HG02970 (cell line): Measurements from ENCODE around the gene ARHGEF16.

Experiments used
- ATAC-seq: cut with Tn5 transposase; IDR thresholded peaks from one replicate; pipeline ENCODE4 v1.9.1; 2021; ENCODE audit warnings: mild to moderate bottlenecking, moderate library complexity, moderate number of reproducible peaks; ENCODE audit not compliant: unreplicated experiment, low FRiP score

The ARHGEF16 gene

DNA sequence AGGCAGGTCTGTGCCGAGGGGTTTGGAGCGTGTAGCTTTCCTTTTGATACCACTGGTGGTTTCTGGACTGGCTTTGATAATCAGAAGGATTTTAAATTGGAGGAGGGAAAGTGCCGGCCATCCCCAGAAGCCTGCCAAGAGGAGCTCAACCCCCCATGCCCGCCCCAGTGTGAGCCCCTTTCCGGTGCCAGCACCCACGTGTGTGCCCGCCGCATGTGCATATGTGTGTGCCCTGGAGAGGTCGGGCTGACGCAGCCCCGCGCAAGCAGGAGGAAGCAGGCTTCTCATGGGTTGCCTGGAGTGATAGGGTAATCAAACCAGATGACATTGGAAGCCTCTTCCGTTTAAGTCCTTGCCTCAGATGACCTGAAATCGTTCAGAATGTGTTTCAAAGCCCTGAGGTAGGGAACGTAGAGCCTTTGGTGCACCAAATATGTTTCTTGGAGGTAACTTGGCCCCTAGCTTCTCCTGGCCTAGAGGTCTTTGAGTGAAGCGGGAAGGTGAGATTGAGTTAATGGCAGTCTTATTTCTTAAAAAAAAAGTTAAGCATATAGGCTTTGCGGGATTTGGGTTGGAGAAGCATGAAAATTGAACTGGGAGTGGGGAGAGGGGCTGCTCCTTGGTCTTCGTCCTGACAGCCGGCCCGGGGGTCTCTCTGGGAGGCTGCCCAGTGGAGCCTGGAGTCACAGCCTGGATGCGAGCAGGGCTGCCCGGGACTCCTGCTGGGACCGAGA is 34.1 kb upstream of the ARHGEF16 start:
- ATAC-seq, result no peak

DNA sequence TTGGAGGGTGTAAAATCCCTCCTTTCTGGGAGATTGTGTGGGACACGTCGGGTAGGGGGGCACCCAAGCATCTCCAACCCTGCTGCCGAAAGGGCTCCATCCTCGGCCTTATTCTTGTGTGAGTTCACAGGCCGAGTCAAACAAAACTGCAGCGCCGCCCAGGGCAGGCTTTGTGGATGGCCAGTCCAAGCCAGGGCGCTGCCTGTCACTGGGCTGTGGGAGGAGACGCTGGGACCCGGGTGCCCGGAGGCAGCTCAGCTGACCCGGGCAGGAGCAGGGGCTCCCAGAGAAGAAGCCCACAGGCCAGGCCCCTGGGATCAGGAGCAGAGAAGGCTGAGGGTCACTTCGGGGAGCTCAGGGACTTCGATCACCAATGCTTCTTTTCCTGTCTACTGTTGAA is 31.8 kb upstream of the ARHGEF16 start:
- ATAC-seq, result no peak

DNA sequence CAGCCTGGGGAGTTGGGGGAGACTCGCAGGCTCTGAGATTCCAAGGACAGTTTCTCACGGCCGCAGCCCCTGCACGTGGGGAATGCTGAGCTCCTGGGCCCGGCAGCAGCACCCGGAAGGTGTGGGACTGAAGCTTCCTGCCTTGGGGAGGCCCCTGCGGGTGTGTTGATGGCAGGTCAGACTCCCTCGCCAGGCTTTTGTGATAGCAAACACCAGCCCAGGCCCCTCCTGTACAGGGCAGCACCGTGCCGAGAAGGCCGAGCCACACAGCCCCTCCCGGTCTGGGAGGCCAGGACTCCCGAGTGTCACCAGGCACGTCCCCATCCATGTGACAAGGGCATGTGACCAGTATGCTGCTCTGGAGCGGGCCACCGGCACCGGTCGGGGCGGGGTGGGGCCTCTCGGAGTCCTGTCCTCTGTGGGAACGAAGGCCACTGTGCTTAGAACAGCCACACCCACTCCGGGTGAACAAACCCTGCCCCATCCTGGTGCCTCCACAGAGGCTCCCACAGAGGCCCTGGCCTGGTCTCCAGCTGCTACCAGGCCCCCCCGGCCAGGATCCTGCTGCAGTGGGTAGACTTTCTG is 31.1 kb upstream of the ARHGEF16 start:
- no peak for ATAC-seq

DNA sequence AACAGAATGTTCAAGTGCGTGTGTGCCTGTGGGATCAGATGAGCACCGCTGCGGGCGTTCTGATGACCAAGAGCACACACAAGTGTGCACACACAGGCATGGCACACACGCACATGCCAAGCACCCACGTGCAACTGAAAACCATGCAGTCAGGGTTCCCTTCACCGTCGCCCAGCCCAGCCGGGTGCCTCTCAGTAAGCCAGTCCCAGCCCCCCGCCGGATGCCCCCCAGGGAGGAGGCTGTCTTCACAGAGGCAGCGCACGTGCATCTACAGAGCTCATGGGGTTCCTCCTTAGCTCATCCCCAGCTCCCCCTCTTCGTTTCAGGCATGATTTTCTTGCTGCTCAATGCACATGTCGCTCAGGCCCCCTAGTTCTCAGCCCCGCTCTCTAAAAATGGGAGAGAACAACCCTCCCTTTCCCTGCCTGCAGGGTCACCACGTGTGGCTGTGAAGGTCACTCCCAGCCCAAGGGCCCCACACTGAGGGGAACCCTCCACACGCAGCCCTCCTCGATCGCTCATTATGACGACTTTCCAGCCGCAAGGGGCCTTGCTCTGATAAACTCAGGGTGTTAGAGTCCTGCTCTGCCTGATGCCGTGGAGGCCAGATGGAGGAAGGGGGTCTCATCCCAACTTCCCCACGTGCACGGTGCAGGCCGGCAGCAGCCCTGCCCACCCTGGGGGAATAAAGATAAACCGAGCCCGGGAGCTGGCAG is 30.4 kb upstream of the ARHGEF16 start:
- ATAC-seq, result no peak

DNA sequence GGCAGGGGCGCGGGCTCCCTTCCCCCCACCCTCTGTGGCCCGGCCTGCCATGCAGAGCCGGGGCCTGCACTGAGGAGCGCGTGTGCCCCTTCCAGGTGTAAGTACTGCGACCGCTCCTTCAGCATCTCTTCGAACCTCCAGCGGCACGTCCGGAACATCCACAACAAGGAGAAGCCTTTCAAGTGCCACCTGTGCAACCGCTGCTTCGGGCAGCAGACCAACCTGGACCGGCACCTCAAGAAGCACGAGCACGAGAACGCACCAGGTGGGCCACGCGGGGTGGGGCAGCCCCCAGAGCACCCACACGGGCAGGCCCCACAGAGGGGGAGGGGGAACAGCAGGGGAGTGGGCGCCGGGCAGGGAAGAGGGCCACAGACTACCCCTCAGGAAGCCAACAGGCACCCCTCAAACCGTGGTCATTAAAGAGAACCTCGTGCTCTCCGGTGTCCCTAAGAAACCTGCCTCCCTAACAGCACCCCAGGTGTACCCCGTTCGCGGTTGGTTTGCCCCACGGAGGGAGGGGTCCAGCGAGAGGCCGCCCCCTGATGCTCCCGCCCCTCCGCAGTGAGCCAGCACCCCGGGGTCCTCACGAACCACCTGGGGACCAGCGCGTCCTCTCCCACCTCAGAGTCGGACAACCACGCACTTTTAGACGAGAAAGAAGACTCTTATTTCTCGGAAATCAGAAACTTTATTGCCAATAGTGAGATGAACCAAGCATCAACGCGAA is 28.8 kb upstream of the ARHGEF16 start:
- no peak for ATAC-seq

DNA sequence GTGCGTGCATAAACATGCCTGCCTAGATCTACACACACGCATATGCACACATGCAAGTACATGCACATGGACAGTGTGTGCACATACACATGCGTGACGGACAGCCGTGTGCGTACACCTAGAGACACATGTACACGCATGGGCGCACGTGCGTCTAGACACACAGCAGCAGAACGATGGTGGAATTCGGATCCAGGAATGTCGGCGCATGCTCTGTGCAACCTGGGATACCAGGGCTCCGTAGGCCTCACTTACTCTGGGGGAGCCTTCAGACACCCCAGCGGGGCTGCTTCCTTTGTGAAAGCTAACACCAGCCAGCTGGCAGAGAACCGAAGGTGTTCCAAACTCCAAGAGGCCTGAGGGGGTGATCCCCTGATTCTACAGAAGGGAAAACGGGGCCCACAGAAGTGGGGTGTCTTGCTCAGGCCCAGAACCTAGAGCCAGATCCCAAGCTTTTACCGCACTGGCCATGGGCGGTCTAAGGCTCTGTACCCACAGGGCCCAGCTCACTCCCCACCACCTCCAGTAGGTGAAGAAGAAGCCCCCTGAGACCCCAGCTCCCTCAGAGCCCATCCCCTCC is 27.4 kb upstream of the ARHGEF16 start:
- no peak for ATAC-seq

DNA sequence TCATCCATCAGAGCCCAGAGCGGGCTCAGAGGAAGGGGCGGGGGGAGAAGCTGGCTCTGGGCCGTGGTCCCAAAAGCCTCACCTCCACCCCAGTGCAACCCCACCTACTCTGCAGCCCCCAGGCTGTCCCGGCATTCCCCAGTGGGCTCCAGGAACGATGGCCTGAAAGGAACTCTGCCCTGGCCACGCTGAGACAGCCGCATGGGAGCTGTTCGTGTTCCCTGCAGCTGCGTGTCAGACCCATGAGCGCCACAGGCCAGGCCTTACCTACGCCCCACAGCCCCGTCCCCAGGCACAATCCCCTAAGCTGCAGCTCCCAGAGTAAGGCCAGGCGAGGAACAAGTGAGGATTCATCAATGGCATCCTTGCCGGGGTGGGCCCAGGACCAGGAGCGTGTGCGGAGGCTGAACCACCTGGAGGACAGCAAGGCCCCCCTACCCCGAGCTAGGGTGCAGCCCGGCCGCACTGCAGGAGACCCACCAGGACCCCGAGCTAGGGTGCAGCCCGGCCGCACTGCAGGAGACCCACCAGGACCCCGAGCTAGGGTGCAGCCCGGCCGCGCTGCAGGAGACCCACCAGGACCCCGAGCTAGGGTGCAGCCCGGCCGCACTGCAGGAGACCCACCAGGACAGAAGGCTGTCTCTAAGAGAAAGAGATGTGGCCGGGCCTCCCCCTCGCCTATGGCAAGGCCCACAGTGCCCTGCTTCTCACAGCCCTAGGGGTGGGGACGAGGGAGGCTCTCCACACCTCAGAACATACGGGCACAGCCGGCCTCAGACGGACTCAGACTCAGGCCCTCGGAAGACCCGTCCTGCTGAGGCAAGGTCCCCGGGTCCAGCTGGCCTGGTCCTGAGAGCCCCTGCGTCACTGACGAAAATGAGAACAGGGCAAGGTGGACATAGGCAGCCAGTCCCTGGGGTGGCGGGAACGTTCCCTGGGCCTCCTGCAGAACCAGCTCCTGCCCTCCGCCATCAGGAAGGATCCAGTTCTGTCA is 26.5 kb upstream of the ARHGEF16 start:
- no peak for ATAC-seq

DNA sequence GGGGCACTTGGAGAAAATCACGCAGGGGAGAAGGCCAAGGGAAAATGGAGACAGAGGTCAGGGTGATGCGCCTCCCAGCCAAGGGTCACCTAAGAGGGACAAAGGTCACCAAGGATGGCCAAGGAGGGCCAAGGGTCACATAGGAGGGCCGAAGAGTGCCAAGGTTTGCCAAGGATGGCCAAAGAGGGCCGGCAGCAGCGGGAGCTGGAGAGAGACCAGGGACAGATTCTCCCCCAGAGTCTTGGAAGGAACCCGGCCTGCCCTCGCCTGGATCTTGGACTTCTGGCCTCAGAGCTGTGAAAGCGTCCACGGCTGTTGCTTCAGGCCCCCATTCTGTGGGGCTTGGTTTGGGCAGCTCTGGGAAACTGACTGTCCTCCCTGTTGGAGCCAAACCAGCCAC is 25.6 kb upstream of the ARHGEF16 start:
- no peak for ATAC-seq

DNA sequence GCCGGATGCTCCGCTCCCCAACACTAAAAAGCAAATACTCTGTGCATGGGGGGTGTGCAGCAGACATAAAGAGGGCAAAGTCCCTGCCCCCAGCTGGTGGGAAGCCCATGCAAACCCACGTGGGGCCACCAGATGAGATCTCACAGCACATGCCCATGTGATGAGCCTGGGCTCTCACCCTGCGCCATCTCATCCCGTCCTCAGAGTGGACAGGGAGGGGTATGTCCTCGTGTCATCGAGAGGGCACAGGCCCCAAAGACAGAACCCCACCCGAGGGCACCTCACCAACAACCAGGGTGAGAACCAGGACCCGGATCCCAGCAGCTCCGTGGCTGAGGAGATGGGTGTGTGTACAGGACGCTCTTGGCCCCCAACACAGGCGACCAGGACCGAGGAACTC is 25.1 kb upstream of the ARHGEF16 start:
- ATAC-seq, result no peak

DNA sequence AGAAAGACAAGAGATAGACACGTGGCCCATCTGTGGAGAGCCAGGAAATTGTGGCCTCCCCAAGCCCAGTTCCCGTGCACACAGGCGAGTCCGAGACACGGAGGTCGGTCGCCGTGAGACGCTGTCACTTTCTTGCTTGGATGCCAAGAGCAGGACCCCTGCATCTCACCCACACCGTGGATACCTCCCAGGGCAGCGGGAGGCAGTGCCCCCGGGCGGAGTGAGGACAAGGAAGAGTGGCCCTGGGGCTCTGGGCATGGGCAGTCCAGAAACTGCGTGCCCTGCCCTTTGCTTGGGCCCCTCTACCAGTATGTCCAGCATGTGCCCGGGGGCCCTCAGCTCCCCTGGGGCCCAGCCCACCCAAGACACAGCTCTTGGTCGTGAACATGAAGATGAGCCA is 24.7 kb upstream of the ARHGEF16 start:
- no peak for ATAC-seq

DNA sequence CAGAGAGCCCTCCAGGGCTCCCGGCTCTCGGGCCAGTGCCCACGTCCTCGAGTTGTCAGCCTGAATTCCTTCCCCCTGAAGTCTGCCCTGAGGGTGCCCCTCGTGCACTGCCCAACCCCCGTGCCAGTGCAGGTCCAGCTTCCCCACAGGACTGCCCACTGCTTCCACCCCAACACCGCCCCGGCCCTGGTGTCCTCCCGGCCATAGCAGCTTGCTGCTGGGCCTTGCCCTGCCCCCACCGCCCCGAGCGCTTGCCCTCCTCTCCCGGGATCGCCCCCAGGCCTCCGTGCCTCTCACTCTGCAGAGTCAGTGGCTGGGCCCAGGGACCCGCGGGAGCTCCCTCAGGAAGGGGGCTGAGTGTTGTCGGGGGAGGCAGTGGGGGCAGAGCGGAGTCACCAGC is 24.1 kb upstream of the ARHGEF16 start:
- ATAC-seq, result no peak

DNA sequence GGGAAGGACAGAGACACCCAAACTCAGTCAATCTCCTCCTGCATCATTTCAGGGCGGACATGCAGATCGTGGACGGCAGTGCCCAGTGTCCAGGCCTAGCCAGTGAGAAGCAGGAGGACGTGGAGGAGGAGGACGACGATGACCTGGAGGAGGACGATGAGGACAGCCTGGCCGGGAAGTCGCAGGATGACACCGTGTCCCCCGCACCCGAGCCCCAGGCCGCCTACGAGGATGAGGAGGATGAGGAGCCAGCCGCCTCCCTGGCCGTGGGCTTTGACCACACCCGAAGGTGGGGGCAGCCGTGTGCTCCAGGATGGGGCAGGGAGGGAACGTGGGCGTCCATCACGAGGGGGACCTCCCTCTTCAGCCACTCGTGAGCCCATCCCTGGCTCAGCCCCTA is 23.6 kb upstream of the ARHGEF16 start:
- no peak for ATAC-seq

DNA sequence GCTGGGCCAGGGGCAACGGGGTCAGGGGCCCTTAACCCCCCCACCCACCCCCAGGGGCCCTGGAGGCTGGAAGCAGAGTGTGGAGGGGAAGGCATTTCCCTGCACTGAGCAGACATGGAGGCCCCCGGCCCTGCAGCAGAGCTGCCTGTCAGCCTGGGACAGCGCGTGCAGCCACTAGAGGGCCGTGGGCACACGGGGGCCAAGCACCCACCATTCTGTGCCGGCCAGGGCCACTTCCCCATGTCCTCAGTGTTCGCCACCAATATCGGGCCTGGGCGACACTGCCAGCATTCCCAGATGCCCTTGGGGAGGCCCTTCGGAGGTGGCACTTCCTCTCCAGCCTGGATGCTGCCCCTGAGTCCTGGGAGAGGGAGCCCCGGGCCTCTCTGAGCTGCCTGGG is 23.2 kb upstream of the ARHGEF16 start:
- no peak for ATAC-seq

DNA sequence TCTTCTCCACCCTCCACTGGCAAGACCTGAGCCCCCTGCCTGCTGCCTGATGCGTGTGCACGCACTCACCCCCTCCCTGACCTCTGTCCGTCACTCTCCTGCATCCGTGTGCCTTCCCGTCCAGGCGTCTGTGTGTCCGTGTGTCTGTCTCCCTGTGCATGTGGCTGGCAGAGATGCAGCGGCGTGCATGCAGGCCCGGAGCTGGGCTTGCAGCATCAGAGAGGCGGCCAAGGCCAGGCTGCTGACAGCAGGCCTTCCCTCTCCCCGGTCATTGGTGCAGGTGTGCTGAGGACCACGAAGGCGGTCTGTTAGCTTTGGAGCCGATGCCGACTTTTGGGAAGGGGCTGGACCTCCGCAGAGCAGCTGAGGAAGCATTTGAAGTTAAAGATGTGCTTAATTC is 22.8 kb upstream of the ARHGEF16 start:
- no peak for ATAC-seq

DNA sequence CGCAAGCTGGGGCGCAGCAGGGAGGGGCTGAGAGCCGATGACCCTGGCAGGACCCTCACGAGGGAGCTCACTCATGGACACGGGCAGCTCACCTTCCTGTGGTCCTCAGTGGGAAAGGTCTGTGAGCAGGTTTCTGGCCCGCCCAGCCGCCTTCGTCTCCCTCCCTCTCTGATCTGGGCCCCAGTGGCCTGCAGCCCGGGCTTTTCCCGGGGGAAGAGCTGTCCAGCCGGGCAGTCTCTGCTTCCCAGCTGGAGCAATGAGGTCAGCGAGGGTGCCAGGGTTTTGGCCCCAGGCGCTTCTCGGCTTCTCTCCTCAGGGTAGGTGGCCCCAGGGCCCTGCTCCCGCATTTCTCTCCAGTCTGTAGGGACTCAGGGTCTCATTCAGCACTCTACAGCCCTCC is 22.2 kb upstream of the ARHGEF16 start:
- ATAC-seq, result no peak

DNA sequence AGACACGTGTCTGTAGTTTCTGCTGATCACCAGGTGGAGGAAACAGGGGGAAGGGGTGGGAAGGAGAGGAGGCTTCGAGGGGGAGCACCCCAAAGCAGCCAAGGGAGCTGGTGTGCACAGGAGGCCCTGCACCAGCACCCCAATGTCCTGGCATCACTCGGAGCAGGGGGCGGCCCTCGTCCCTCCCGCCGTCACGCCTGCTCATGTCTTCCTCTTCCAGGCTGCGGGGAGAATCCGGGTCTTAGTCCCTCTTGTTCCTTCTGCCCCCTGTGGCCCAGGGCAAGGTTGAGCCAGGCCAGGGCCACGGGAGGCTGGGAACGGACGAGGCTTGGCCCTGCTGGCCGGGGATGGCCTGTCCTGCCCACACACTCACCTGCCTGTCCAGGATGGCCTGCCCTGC is 21.4 kb upstream of the ARHGEF16 start:
- ATAC-seq, result no peak

DNA sequence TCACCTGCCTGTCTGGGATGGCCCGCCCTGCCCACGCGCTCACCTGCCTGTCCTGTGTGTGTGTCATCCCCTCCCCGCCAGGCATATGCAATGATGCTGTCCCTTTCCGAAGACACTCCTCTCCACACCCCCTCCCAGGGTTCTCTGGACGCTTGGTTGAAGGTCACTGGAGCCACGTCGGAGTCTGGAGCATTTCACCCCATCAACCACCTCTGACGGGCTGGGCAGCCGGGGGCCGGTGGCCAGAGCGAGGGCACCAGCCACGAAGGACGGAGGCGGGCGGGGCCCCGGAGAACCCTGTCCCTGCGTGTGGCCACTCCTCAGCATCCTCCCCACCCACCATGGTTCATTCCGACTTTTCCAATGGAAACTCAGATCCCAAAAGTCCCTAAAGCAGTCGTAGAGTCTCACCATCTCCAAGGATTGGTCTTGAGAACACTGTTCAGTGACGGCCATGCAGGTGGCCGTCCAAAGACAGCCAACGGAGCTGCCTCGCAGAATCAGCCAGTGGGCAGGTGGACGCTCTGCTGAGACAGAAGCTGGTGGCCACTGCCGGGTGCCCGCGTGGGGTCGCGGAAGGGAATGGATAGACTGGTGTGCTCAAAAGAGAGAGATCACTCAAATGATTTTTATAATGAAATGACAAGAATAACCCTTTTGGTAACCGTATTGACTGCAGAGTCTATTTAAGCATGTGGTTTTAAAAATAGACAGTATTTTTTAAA is 20.7 kb upstream of the ARHGEF16 start:
- ATAC-seq, result no peak

DNA sequence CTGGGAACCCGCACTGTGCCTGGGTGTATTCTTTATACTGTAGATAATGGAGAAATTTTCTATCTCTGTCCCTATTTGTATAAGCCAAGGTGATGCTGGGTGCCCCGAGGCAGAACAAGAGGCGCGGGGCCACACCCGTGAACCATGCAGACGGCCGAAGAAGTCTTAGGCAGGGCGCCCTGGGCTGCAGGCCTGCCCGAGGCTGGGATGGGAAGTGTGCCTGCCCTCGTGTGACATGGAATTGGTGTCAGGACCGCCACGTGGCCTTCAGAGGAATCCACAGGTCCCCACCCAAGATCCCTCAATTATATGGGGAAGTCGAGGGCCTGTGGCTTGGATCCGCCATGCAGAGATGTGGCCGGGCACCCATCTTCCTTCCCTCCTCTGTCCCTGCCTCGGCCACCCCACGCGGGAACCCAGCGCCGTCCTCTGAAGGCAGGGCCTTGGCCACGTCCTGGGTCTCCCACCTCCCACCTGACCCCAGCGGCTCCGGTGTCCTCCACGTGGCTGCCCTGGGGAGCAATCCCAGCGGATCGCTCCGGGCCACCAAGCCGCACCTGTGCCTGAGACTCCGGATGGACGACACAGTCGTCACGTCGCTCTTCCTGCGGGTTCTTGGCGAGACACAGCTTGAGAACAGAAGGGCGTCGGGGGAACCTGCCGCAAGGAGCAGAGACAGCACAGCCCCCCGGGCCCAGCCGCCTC is 19.9 kb upstream of the ARHGEF16 start:
- ATAC-seq, result no peak
